Effector memory CD8-positive, alpha-beta T cell (primary cell): ENCODE data around the gene SMAD3.

Source experiments
- ATAC-seq: fragments of 150-1000 bp; cut with Tn5 transposase; replicated peaks from 2 replicates; pipeline ENCODE4 v1.10.0; 2021; ENCODE audit warnings: mild to moderate bottlenecking, moderate library complexity
- DNase-seq, 3 experiments: peaks; one replicate each; pipeline ENCODE4 v3.0.0; 2021
- H3K27ac Mint-ChIP-seq, 2 donors: one replicate each; pipeline ENCODE4 v1.8.0; 2022; ENCODE audit warnings: mild to moderate bottlenecking in 2 of 2, mixed read lengths in 2 of 2, moderate library complexity in 2 of 2
- H3K27me3 Mint-ChIP-seq, 2 donors: one replicate each; pipeline ENCODE4 v1.8.0; 2022; ENCODE audit warnings: mixed read lengths in 2 of 2
- H3K36me3 Mint-ChIP-seq: one replicate; pipeline ENCODE4 v1.8.0; 2022; ENCODE audit warnings: mild to moderate bottlenecking, moderate library complexity, mixed read lengths; ENCODE audit not compliant: insufficient read depth
- H3K4me1 Mint-ChIP-seq, 2 donors: one replicate each; pipeline ENCODE4 v1.8.0; 2022; ENCODE audit warnings: low read depth in 2 of 2, mixed read lengths in 2 of 2
- H3K4me3 Mint-ChIP-seq, 2 donors: one replicate each; pipeline ENCODE4 v1.8.0; 2022; ENCODE audit warnings: mild to moderate bottlenecking in 2 of 2, mixed read lengths in 2 of 2, moderate library complexity in 2 of 2
- H3K9me3 Mint-ChIP-seq, 2 donors: one replicate each; pipeline ENCODE4 v1.8.0; 2022; ENCODE audit warnings: mixed read lengths in 2 of 2

The SMAD3 gene

DNA sequence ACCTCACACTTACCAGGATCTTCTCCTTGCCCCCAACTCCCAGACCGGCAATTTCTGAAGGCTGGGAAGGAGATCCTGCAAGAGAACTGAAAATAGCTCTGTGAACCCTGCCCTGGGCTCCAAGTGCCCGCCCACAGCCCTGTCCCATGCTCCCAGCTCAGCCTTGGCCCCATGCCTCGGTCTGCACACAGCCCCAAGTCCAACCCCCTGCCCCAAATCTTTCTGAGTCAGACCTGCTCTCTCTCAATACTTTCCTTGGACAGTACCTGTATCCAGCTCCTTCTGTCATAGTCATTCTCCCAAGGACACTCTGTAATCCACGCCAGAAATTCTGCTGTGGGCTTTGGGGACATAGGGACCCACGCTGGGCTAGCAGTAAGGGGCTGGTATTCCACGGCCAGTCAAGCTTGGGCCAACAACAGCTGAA, 6.3 kb upstream of the SMAD3 start:
- Mint-ChIP-seq H3K36me3 (no peaks in the 10 kb centered on the region), H3K4me1 (peaks cover 36% of the 10 kb centered on the region in 2 donors), H3K27ac (peak overlapping the region; percentile 36 to 68), H3K4me3 (no peak overlapping the region), H3K27me3 (no peaks in the 10 kb centered on the region), H3K9me3 (no peaks in the 10 kb centered on the region)
- DNase-seq (no peak), ATAC-seq (no peak)

- ATAC-seq (no peak), DNase-seq (no peak)
- Mint-ChIP-seq H3K4me3 (no peak overlapping the region), H3K4me1 (peaks cover 26 to 28% of the 10 kb centered on the region in 2 donors), H3K27me3 (no peaks in the 10 kb centered on the region), H3K9me3 (no peaks in the 10 kb centered on the region), H3K36me3 (peaks cover 14% of the 10 kb centered on the region), H3K27ac (no peak overlapping the region)
These were observed 3.5 kb upstream of the SMAD3 start for GRCh38 chr15:67061811-67062368.

DNA sequence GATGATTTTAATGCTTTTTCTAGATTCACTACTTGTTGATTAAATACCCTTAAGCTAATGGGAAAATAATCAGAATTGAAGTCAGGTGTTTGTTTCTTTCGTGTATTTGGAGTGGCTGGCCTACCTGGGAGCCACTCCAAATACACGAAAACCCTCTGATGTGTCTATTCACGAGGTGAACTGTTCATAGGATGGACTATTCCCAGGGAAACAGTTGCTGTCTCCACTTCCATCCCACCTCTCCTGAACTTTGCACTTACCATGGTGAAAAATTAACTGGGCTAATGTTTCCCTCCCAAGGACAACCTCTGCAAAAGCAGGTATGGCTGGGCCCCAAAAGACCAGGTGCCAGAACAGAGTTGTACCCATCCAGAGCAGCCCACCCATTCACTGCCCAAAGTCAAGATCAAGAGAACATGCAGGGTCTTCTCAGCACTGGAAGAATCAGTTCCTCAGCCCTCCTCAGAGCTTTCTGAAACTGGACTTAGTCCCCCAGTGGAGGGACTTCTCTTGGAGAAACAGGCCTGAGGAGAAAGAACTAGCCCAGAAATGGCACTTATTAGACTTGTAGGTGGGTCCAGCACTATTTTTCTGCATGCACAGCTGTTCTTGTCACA, 2.9 kb upstream of the SMAD3 start:
- peaks cover 18% of the 10 kb centered on the region for H3K36me3 Mint-ChIP-seq
- ATAC-seq (no peak), DNase-seq (no peak)
- H3K27ac Mint-ChIP-seq = no peak overlapping the region
- no peak overlapping the region for H3K4me3 Mint-ChIP-seq
- peaks cover 25 to 30% of the 10 kb centered on the region in 2 donors for H3K4me1 Mint-ChIP-seq
- H3K27me3 Mint-ChIP-seq = no peaks in the 10 kb centered on the region
- no peaks in the 10 kb centered on the region for H3K9me3 Mint-ChIP-seq

- Mint-ChIP-seq H3K4me3 (peak overlapping the region; percentile 74 to 96), H3K4me1 (peaks cover 39 to 44% of the 10 kb centered on the region in 2 donors), H3K36me3 (peaks cover 23% of the 10 kb centered on the region)
These were observed 1.5 kb upstream of the SMAD3 start for GRCh38 chr15:67063689-67064606.

GRCh38 chr15:67064607-67065530, 533 bp upstream of the SMAD3 start:
- H3K27me3 Mint-ChIP-seq = no peaks in the 10 kb centered on the region
- peak overlapping the region in 1 of 2 donors; percentile 70 for H3K27ac Mint-ChIP-seq
- ATAC-seq (peak; percentile 6), DNase-seq (peak in 1 of 3 experiments; percentile 26)
- no peaks in the 10 kb centered on the region for H3K9me3 Mint-ChIP-seq
- peaks cover 23% of the 10 kb centered on the region for H3K36me3 Mint-ChIP-seq
- peak overlapping the region; percentile 74 to 96 for H3K4me3 Mint-ChIP-seq
- H3K4me1 Mint-ChIP-seq = peaks cover 47 to 48% of the 10 kb centered on the region in 2 donors

More at GRCh38 chr15:67063689-67064606, 1.5 kb upstream of the SMAD3 start:
- no peak for ATAC-seq
- H3K9me3 Mint-ChIP-seq = no peaks in the 10 kb centered on the region
- no peak for DNase-seq
- no peaks in the 10 kb centered on the region for H3K27me3 Mint-ChIP-seq
- peak overlapping the region; percentile 35 to 67 for H3K27ac Mint-ChIP-seq

- Mint-ChIP-seq H3K36me3 (peaks cover 34% of the 10 kb centered on the region), H3K27ac (peak overlapping the region; percentile 95 to 97), H3K9me3 (no peaks in the 10 kb centered on the region), H3K4me3 (peak overlapping the region; percentile 96 to 97), H3K4me1 (peaks cover 54 to 60% of the 10 kb centered on the region in 2 donors), H3K27me3 (no peaks in the 10 kb centered on the region)
- DNase-seq (peak; percentile 17 to 29 (median 19)), ATAC-seq (peak; percentile 21)
These were observed 898 bp downstream of the SMAD3 start for GRCh38 chr15:67066041-67066958.

DNA sequence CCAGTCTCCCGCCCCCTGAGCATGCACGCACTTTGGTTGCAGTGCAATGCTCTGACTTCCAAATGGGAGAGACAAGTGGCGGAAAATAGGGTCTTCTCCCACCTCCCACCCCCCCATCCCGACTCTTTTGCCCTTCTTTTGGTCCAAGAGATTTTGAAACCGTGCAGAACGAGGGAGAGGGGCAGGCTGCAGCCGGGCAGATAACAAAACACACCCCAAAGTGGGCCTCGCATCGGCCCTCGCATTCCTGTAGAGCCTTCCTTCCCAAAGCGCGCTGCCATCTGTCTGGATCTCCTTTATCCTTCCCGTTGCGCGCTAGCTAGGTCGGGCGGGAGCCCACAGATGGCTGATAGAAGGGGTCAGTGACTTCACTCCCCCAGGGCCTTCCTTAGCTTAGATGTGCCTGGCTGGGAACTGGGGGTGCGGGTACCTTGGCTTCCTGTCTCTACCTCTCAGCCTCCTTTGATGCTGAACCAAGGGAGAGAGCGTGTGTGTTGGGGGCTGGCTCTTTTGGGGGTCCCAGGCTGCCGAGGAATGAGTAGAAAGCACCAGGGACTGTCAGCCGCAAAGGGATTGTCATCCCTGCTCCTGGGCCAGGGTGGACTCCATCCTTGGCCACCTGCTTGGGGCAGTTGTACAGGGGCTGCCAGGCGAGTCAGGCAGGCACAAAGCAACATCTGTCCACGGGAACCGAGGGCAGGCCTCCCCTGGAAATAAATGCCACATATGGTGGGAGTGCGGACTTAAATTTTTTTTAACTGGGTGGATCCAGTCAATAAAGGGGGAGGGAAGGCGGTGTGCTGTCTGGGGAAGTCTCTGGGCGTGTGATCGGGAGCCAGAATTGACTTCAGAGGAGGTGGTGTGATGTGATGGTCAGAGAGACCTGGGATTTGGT, 1.8 kb downstream of the SMAD3 start:
- H3K27me3 Mint-ChIP-seq = no peaks in the 10 kb centered on the region
- H3K27ac Mint-ChIP-seq = peak overlapping the region; percentile 95 to 97
- ATAC-seq (no peak), DNase-seq (no peak)
- H3K36me3 Mint-ChIP-seq = peaks cover 36% of the 10 kb centered on the region
- no peaks in the 10 kb centered on the region for H3K9me3 Mint-ChIP-seq
- peak overlapping the region; percentile 96 to 97 for H3K4me3 Mint-ChIP-seq
- peaks cover 55 to 64% of the 10 kb centered on the region in 2 donors for H3K4me1 Mint-ChIP-seq

DNA sequence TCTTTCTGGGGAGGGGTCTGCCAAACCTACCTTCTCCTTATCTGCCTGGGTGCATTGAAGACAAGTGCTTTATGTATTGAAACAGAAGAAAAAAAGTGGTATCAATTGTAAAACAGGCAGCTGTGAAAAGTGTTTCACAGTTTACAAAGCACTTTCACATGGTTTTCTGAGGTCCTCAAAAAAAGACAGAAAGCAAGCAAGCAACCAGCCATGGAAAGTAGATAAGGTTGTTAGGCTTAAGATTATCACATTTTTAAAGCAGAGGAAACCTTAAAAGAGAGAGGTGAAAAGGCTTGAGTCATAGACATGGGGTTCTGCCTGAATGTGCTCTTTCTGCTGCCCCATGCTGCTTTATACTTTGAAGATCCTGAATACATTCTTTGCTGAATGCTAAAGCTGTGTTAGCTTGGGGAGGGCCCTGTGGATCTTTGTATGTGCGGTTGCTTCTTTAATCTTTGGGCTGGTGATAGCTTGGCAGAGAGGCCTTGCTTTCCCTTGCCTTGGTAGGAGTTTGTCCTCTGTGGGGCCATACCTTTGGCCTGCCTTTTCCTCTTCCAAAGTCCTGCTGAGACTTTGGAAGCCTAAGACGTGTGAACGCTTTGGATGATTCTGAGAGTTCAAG, 2.6 kb downstream of the SMAD3 start:
- peak; percentile 15 for ATAC-seq
- peaks cover 44% of the 10 kb centered on the region for H3K36me3 Mint-ChIP-seq
- DNase-seq = no peak
- no peaks in the 10 kb centered on the region for H3K9me3 Mint-ChIP-seq
- H3K27me3 Mint-ChIP-seq = no peaks in the 10 kb centered on the region
- peak overlapping the region; percentile 95 to 97 for H3K27ac Mint-ChIP-seq
- H3K4me1 Mint-ChIP-seq = peaks cover 62 to 70% of the 10 kb centered on the region in 2 donors
- peak overlapping the region; percentile 96 to 97 for H3K4me3 Mint-ChIP-seq

DNA sequence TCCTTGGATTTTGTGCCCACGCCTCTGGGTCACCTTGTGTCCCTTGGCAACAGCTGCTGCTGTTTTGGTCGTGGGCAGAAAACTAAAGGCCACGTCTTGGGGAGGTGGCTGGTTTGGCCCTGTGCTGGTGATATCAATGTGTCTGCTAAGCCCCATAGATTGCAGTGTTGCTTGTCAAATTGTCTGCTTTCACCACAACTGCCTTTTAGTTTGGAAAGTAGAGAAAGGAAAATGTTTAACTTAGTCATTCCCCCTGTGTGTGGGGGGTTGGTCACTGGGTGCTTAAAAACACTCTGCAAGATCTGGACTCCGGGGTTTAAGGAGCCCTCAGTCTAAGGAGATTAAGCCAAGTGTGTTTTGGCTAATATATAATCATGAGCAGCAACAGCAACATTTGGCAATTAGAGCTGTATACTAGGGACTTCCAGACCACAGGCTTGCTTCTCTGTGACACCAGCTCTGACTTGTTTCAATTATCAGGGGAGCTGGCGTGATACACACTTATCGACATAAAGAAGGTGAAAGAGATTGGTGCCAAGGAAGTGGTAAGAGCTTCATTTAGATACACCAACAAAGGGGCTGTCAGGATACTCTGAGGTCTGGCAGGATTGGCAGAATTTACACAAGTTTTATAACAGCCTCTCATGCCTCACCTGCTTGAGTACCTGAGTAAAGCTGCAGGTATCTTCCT, 3.5 kb downstream of the SMAD3 start:
- H3K9me3 Mint-ChIP-seq = no peaks in the 10 kb centered on the region
- DNase-seq = no peak
- H3K4me3 Mint-ChIP-seq = peak overlapping the region; percentile 96 to 97
- H3K36me3 Mint-ChIP-seq = peaks cover 44% of the 10 kb centered on the region
- peaks cover 56 to 65% of the 10 kb centered on the region in 2 donors for H3K4me1 Mint-ChIP-seq
- peak overlapping the region; percentile 95 to 97 for H3K27ac Mint-ChIP-seq
- H3K27me3 Mint-ChIP-seq = no peaks in the 10 kb centered on the region
- peak; percentile 14 for ATAC-seq

GRCh38 chr15:67070150-67070549, 4.7 kb downstream of the SMAD3 start:
- Mint-ChIP-seq H3K36me3 (peaks cover 37% of the 10 kb centered on the region), H3K27ac (peak overlapping the region in 1 of 2 donors; percentile 95), H3K9me3 (no peaks in the 10 kb centered on the region), H3K27me3 (no peaks in the 10 kb centered on the region), H3K4me1 (peaks cover 60 to 69% of the 10 kb centered on the region in 2 donors), H3K4me3 (peak overlapping the region; percentile 31 to 97)
- ATAC-seq (no peak), DNase-seq (no peak)
